GM12878 (cell line): ENCODE results near the gene SPATA9. TPM values are rescaled to one million over a fixed set of nuclear protein-coding genes. Genes with fewer than 3 reads are reported as not detected.

Experiments
- ATAC-seq: fragments of 200-7000 bp; cut with Tn5 transposase; 3 replicates; pipeline ENCODE4 v1.9.1; 2020; ENCODE audit warnings: mild to moderate bottlenecking, moderate library complexity
- BruUV-seq: library from RNA; stranded (reverse); fragments of 400-500 nt; replicated peaks from 2 replicates; lab custom pipeline; 2021; lab: Mats Ljungman, UMichigan
- CTCF ChIA-PET: fragments of 300-600 bp; sonication (Branson Sonifier 250); formaldehyde crosslinking; extraction: SDS; loops from one replicate; lab custom pipeline; 2021; ENCODE audit warnings: inconsistent platforms; lab: Yijun Ruan, JAX
- POLR2A ChIA-PET: fragments of 350-600 bp; formaldehyde crosslinking; extraction: SDS; loops from one replicate; lab custom pipeline; 2021; ENCODE audit warnings: inconsistent platforms; lab: Charles Lee
- RAD21 ChIA-PET: fragments of 300-600 bp; sonication (Branson Sonifier 250); formaldehyde crosslinking; loops from one replicate; lab custom pipeline; 2023; ENCODE audit warnings: antibody characterized with exemption; ENCODE audit not compliant: unreplicated experiment; lab: Charles Lee
- SMC1A ChIA-PET: fragments of 300-600 bp; sonication (Branson Sonifier 250); formaldehyde crosslinking; loops from one replicate; lab custom pipeline; 2023; ENCODE audit not compliant: unreplicated experiment, uncharacterized antibody; lab: Charles Lee
- DNase-seq: peaks from one replicate; pipeline ENCODE4 v3.0.0-alpha.2; 2011; ENCODE audit warnings: low read depth, low spot score
- FAIRE-seq: peaks from 3 replicates; lab custom pipeline; 2011; peaks lifted over from hg19 to GRCh38; lab: Jason Lieb, UNC
- H2AFZ ChIP-seq: 2 replicates; pipeline ENCODE4 v1.6.0; 2011; ENCODE audit warnings: low read depth, low read length, control low read depth; ENCODE audit not compliant: control insufficient read depth
- H3K27ac ChIP-seq: 2 replicates; pipeline ENCODE4 v1.5.1; 2011; ENCODE audit warnings: control low read depth; ENCODE audit not compliant: control insufficient read depth, insufficient read depth
- H3K27me3 ChIP-seq, 2 experiments: replicated peaks in 1 of 2; 2 replicates each; pipeline versions ENCODE4 v1.6.0 to v1.6.1; 2011; ENCODE audit warnings: low read length in 1 of 2; ENCODE audit not compliant: control insufficient read depth in 2 of 2, insufficient read depth in 2 of 2
- H3K36me3 ChIP-seq, 2 experiments: 2 replicates each; pipeline ENCODE4 v1.5.1; 2011; ENCODE audit warnings: low read length in 1 of 2; ENCODE audit not compliant: control insufficient read depth in 2 of 2, insufficient read depth in 2 of 2
- H3K4me1 ChIP-seq: 2 replicates; pipeline ENCODE4 v1.6.1; 2011; ENCODE audit warnings: mild to moderate bottlenecking, low read length, moderate library complexity, mixed read lengths; ENCODE audit not compliant: control insufficient read depth, insufficient read depth
- H3K4me2 ChIP-seq: 2 replicates; pipeline ENCODE4 v1.6.0; 2011; ENCODE audit warnings: control low read depth; ENCODE audit not compliant: control insufficient read depth, insufficient read depth
- H3K4me3 ChIP-seq: fragments of 200-600 bp; sonication (generic); 2 replicates; pipeline ENCODE4 v1.5.1; 2016
- H3K79me2 ChIP-seq: 2 replicates; pipeline ENCODE4 v1.6.0; 2011; ENCODE audit warnings: low read length; ENCODE audit not compliant: control insufficient read depth, insufficient read depth
- H3K9ac ChIP-seq: 2 replicates; pipeline ENCODE4 v1.8.0; 2011; ENCODE audit warnings: low read length, control low read depth, mixed read lengths; ENCODE audit not compliant: control insufficient read depth, insufficient read depth
- H3K9me3 ChIP-seq: replicated peaks from 3 replicates; pipeline ENCODE4 v1.5.1; 2011; ENCODE audit warnings: mild to moderate bottlenecking, low read length; ENCODE audit not compliant: control insufficient read depth, insufficient read depth
- H4K20me1 ChIP-seq: 2 replicates; pipeline ENCODE4 v1.6.0; 2011; ENCODE audit not compliant: control insufficient read depth, insufficient read depth
- BMI1 ChIP-seq: fragments of 450-650 bp; IDR thresholded peaks from 2 replicates; pipeline ENCODE4 v1.6.1; 2016; ENCODE audit warnings: mild to moderate bottlenecking, moderate library complexity, borderline replicate concordance
- POLR2AphosphoS2 ChIP-seq: IDR thresholded peaks from 2 replicates; pipeline ENCODE4 v1.6.1; 2011; ENCODE audit warnings: low read depth, mild to moderate bottlenecking, low read length, improper control_type of control experiment, moderate library complexity
- TCF3 ChIP-seq: IDR thresholded peaks from 2 replicates; pipeline ENCODE4 v1.6.1; 2012; ENCODE audit warnings: low read depth, mild to moderate bottlenecking, low read length, borderline replicate concordance; ENCODE audit not compliant: insufficient read depth
- WGBS: methylation state at CpG from one replicate; pipeline ENCODE4 v1.1.6; 2016; ENCODE audit warnings: low lambda C conversion rate; ENCODE audit not compliant: insufficient replicate concordance, insufficient coverage; ENCODE audit errors: missing lambda C conversion rate; 5-methylcytosine and 5-hydroxymethylcytosine counted together
- in situ Hi-C: fragments of 300-500 bp; cut with MboI; formaldehyde crosslinking; loops from 9 replicates; pipeline ENCODE4 v1.14.3; 2018; ENCODE audit warnings: mixed read lengths
- intact Hi-C: fragments of 100-400 bp; cut with micrococcal nuclease; formaldehyde crosslinking; loops from one replicate; pipeline ENCODE4 v1.14.2; 2022; ENCODE audit not compliant: unreplicated experiment
- polyA plus RNA-seq, 11 experiments: library from polyadenylated mRNA; depleted of rRNA in 4 of 11; unstranded in 6 of 11; stranded (reverse) in 5 of 11; fragments of >200 nt; fragmentation: Nextera tagmentation in 4 of 11; fragmentation: Illumina TruSeq in 1 of 11; extraction: Ambion mirVana in 4 of 11; extraction: Trizol in 1 of 11; gene quantifications; 1 replicate in 1 of 11; 2 replicates in 10 of 11; pipeline versions ENCODE4 v1.2.1 to v1.2.3, GENCODE V29; 2011 to 2016; ENCODE audit warnings: inconsistent platforms in 2 of 11, missing spikeins in 2 of 11, low read depth in 1 of 11
- total RNA-seq, 4 experiments: library from RNA; depleted of rRNA in 3 of 4; stranded (reverse); fragments of >200 nt in 3 of 4; fragmentation: Illumina TruSeq in 1 of 4; extraction: Trizol in 1 of 4; gene quantifications; 2 replicates each; pipeline versions ENCODE4 v1.2.1 to v1.2.3, GENCODE V29; 2013 to 2021
- TF ChIP-seq, protein P1 (sequence below): fragments of 450-650 bp; IDR thresholded peaks from 2 replicates; pipeline ENCODE4 v1.6.1; 2017; ENCODE audit warnings: mild to moderate bottlenecking
- TF ChIP-seq, protein P2 (sequence below): fragments of 450-650 bp; IDR thresholded peaks from 2 replicates; pipeline ENCODE4 v1.6.1; 2016; ENCODE audit warnings: mild to moderate bottlenecking
- TF ChIP-seq, protein P3 (sequence below): fragments of 450-650 bp; IDR thresholded peaks from 2 replicates; pipeline ENCODE4 v1.6.1; 2018; ENCODE audit warnings: borderline replicate concordance, mild to moderate bottlenecking; ENCODE audit not compliant: partially characterized antibody

SPATA9 gene
- total and polyA plus RNA-seq, 10 of the 15 experiments (the other 5 are each of a cell fraction or from before 2014, with no cell fraction given) = 0.11 to 0.49 (median 0.16) TPM; not detected in 1

DNA sequence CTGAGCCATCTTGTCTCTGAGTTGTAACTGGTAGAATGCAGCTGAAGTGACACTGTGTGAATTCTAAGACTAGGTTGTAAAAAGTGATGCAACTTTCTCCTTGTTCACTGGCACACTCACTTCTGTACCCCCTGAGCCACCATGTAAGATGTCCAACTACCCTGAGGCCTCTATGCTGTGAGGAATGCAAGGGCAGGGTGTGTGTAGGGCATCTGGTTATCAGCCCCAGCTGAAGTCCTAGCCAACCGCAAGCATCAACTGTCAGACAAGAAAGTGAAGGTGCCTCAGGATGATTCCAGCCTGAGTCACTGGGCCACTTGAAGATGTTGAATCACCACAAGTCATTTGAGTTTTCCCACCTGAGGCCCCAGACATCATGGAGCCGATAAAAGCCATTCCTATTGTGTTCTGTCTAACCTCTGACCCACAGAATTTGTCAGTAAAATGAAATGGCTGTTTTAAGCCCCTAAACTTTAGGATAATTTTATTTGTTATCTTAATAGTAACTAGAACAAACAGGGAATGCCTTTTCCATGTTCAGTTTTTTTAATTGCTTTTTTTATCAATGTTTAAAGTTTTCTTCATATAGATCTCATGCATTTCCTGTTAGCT lies 29.7 kb upstream of the SPATA9 start:
- no peak overlapping the region for H3K27ac ChIP-seq

More for the DNA sequence above, 29.7 kb upstream of the SPATA9 start:
- intact Hi-C loops = no loop called here
- CTCF ChIA-PET = interaction anchor here (1.0 kb wide), 1 partner anchor 48 kb away, joined by 7 read pairs; no protein-coding TSS in a partner anchor
- H3K9me3 ChIP-seq = no peaks in the 10 kb centered on the region; the same call in 2 of the 3 replicates
- no peaks in the 10 kb centered on the region for H3K79me2 ChIP-seq
- no peak overlapping the region for H3K4me2 ChIP-seq
- H3K4me3 ChIP-seq = no peak overlapping the region
- no peaks in the 10 kb centered on the region for H3K36me3 ChIP-seq
- POLR2A ChIA-PET = no interaction called here
- no peaks in the 10 kb centered on the region for H3K27me3 ChIP-seq
- H3K9ac ChIP-seq = no peak overlapping the region
- DNase-seq (no peak), FAIRE-seq (no peak), ATAC-seq (peak; percentile 13; the same call in 2 of the 3 replicates)
- H4K20me1 ChIP-seq = no peaks in the 10 kb centered on the region
- no TSS peak for BruUV-seq
- TF ChIP-seq, protein P1, sequence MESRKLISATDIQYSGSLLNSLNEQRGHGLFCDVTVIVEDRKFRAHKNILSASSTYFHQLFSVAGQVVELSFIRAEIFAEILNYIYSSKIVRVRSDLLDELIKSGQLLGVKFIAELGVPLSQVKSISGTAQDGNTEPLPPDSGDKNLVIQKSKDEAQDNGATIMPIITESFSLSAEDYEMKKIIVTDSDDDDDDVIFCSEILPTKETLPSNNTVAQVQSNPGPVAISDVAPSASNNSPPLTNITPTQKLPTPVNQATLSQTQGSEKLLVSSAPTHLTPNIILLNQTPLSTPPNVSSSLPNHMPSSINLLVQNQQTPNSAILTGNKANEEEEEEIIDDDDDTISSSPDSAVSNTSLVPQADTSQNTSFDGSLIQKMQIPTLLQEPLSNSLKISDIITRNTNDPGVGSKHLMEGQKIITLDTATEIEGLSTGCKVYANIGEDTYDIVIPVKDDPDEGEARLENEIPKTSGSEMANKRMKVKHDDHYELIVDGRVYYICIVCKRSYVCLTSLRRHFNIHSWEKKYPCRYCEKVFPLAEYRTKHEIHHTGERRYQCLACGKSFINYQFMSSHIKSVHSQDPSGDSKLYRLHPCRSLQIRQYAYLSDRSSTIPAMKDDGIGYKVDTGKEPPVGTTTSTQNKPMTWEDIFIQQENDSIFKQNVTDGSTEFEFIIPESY = no peak
- no peak for TF ChIP-seq BMI1
- TF ChIP-seq TCF3 = no peak
- TF ChIP-seq POLR2AphosphoS2 = no peak
- TF ChIP-seq, protein P2, sequence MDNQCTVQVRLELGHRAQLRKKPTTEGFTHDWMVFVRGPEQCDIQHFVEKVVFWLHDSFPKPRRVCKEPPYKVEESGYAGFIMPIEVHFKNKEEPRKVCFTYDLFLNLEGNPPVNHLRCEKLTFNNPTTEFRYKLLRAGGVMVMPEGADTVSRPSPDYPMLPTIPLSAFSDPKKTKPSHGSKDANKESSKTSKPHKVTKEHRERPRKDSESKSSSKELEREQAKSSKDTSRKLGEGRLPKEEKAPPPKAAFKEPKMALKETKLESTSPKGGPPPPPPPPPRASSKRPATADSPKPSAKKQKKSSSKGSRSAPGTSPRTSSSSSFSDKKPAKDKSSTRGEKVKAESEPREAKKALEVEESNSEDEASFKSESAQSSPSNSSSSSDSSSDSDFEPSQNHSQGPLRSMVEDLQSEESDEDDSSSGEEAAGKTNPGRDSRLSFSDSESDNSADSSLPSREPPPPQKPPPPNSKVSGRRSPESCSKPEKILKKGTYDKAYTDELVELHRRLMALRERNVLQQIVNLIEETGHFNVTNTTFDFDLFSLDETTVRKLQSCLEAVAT = no peak
- TF ChIP-seq, protein P3, sequence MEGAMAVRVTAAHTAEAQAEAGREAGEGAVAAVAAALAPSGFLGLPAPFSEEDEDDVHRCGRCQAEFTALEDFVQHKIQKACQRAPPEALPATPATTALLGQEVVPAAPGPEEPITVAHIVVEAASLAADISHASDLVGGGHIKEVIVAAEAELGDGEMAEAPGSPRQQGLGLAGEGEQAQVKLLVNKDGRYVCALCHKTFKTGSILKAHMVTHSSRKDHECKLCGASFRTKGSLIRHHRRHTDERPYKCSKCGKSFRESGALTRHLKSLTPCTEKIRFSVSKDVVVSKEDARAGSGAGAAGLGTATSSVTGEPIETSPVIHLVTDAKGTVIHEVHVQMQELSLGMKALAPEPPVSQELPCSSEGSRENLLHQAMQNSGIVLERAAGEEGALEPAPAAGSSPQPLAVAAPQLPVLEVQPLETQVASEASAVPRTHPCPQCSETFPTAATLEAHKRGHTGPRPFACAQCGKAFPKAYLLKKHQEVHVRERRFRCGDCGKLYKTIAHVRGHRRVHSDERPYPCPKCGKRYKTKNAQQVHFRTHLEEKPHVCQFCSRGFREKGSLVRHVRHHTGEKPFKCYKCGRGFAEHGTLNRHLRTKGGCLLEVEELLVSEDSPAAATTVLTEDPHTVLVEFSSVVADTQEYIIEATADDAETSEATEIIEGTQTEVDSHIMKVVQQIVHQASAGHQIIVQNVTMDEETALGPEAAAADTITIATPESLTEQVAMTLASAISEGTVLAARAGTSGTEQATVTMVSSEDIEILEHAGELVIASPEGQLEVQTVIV = no peak
- SMC1A ChIA-PET = no interaction called here
- in situ Hi-C loops = no loop called here
- RAD21 ChIA-PET = no interaction called here
- WGBS = 58% methylated on average over 2 of the region's 2 CpGs
- peaks cover 8% of the 10 kb centered on the region for H3K4me1 ChIP-seq
- H2AFZ ChIP-seq = no peak overlapping the region
